ENCODE data around the gene RPP30. TPM values are rescaled to one million over a fixed set of nuclear protein-coding genes. Genes with fewer than 3 reads are reported as not detected.

RPP30 gene
- total RNA-seq, 1 experiment from 2014 or later, result 56.8 TPM

- peak; percentile 77 for TF ChIP-seq CEBPB (IDR thresholded peaks at IDR 0.05; ENCODE audit: low read depth)
- peak; percentile 34 for TF ChIP-seq SP1 (IDR thresholded peaks at IDR 0.05; ENCODE audit: low read depth)
- TF ChIP-seq POLR2AphosphoS5 (IDR thresholded peaks at IDR 0.05; ENCODE audit: low read depth, low read length), result peak; percentile 33; the same call in 1 of the 2 replicates
Observed at GRCh38 chr10:90920986-90921666, 49.4 kb downstream of the RPP30 start, which contains the start of gene ANKRD1 (continued).

- intact Hi-C loops (cut with micrococcal nuclease), result no loop called here
- Histone ChIP-seq H3K4me1 (ENCODE audit: control insufficient read depth in 1 of 2, insufficient read depth in 2 of 2, low read length in 2 of 2) (peaks cover 9 to 12% of the 10 kb centered on the region in 2 experiments), H3K4me3 (replicated peaks in 1 of 2; ENCODE audit: low read depth in 1 of 2, low read length in 2 of 2) (no peak overlapping the region), H3K4me2 (ENCODE audit: low read length) (no peak overlapping the region), H3K36me3 (ENCODE audit: control insufficient read depth in 1 of 2, insufficient read depth in 2 of 2, low read length in 2 of 2) (no peaks in the 10 kb centered on the region), H3K79me2 (ENCODE audit: insufficient read depth, low read length) (no peaks in the 10 kb centered on the region), H3K9me3 (ENCODE audit: control insufficient read depth in 1 of 2, insufficient read depth in 1 of 2, low read depth in 1 of 2, low read length in 2 of 2) (no peaks in the 10 kb centered on the region), H3K9ac (ENCODE audit: low read length) (no peak overlapping the region), H3K9me2 (ENCODE audit: insufficient read depth) (no peaks in the 10 kb centered on the region), H3K27me3 (ENCODE audit: insufficient read depth, low read length) (no peaks in the 10 kb centered on the region), H3K27ac (ENCODE audit: low read depth, low read length) (no peak overlapping the region), H4K20me1 (ENCODE audit: insufficient read depth) (no peaks in the 10 kb centered on the region), H2AFZ (ENCODE audit: low read depth, low read length, poor library complexity, severe bottlenecking) (no peak overlapping the region)
- ChIA-PET CTCF (interaction anchor here (4.9 kb wide), 1 partner anchor 10 kb away, joined by 24 read pairs; no protein-coding TSS in a partner anchor), RAD21 (ENCODE audit: low non-redundant PET in 1 of 2, low total read pairs in 2 of 2, uncharacterized antibody in 2 of 2, unreplicated experiment in 2 of 2) (no interaction called here), POLR2A (no interaction called here)
- BruUV-seq (replicated peaks), result no TSS peak
- ATAC-seq (no peak), DNase-seq (ENCODE audit: low read depth, low spot score) (no peak)
- TF ChIP-seq JUND (IDR thresholded peaks at IDR 0.05) (no peak), EZH2phosphoT487 (IDR thresholded peaks at IDR 0.05; ENCODE audit: borderline replicate concordance) (no peak), SP1 (IDR thresholded peaks at IDR 0.05; ENCODE audit: low read depth) (no peak), RAD21 (IDR thresholded peaks at IDR 0.05; ENCODE audit: low read depth) (no peak), CBX3 (IDR thresholded peaks at IDR 0.05; ENCODE audit: low read depth) (no peak)
Observed at GRCh38 chr10:90921906-90922305, 50.1 kb downstream of the RPP30 start.

- no peaks in the 10 kb centered on the region for H3K27me3 ChIP-seq (ENCODE audit: insufficient read depth, low read length)
- no peak overlapping the region for H3K27ac ChIP-seq (ENCODE audit: low read depth, low read length)
- DNase-seq (ENCODE audit: low read depth, low spot score) (no peak), ATAC-seq (no peak)
- no peaks in the 10 kb centered on the region for H4K20me1 ChIP-seq (ENCODE audit: insufficient read depth)
- CTCF ChIA-PET, result interaction anchor here (4.9 kb wide), 1 partner anchor 12 kb away, joined by 24 read pairs; no protein-coding TSS in a partner anchor
- no peak overlapping the region for H3K9ac ChIP-seq (ENCODE audit: low read length)
- POLR2A ChIA-PET, result no interaction called here
- no peaks in the 10 kb centered on the region for H3K36me3 ChIP-seq (ENCODE audit: control insufficient read depth in 1 of 2, insufficient read depth in 2 of 2, low read length in 2 of 2)
- no peak overlapping the region for H2AFZ ChIP-seq (ENCODE audit: low read depth, low read length, poor library complexity, severe bottlenecking)
- peaks cover 9 to 12% of the 10 kb centered on the region in 2 experiments for H3K4me1 ChIP-seq (ENCODE audit: control insufficient read depth in 1 of 2, insufficient read depth in 2 of 2, low read length in 2 of 2)
- BruUV-seq (replicated peaks), result no TSS peak
- H3K9me2 ChIP-seq (ENCODE audit: insufficient read depth), result no peaks in the 10 kb centered on the region
- intact Hi-C loops (cut with micrococcal nuclease), result no loop called here
- no peak overlapping the region for H3K4me2 ChIP-seq (ENCODE audit: low read length)
- H3K4me3 ChIP-seq (replicated peaks in 1 of 2; ENCODE audit: low read depth in 1 of 2, low read length in 2 of 2), result no peak overlapping the region
- RAD21 ChIA-PET (ENCODE audit: low non-redundant PET in 1 of 2, low total read pairs in 2 of 2, uncharacterized antibody in 2 of 2, unreplicated experiment in 2 of 2), result no interaction called here
- H3K79me2 ChIP-seq (ENCODE audit: insufficient read depth, low read length), result no peaks in the 10 kb centered on the region
- H3K9me3 ChIP-seq (ENCODE audit: control insufficient read depth in 1 of 2, insufficient read depth in 1 of 2, low read depth in 1 of 2, low read length in 2 of 2), result no peaks in the 10 kb centered on the region
- no peak for TF ChIP-seq SIN3A (IDR thresholded peaks at IDR 0.05; ENCODE audit: low read depth)
- no peak for TF ChIP-seq EZH2 (IDR thresholded peaks at IDR 0.05)
- TF ChIP-seq FOSL1 (IDR thresholded peaks at IDR 0.05; ENCODE audit: low read depth), result no peak
- no peak for TF ChIP-seq ZBTB33 (IDR thresholded peaks at IDR 0.05; ENCODE audit: extremely low read depth, insufficient replicate concordance, low read length)
- TF ChIP-seq ELF1 (IDR thresholded peaks at IDR 0.05; ENCODE audit: borderline replicate concordance, low read depth), result no peak
- no peak for TF ChIP-seq CTCF (IDR thresholded peaks at IDR 0.05 in 2 of 3, conservative IDR thresholded peaks at IDR 0.05 in 1 of 3; ENCODE audit: borderline replicate concordance in 1 of 3, insufficient read depth in 1 of 3, low read depth in 2 of 3, low read length in 2 of 3)
- TF ChIP-seq YY1 (IDR thresholded peaks at IDR 0.05; ENCODE audit: extremely low read depth, insufficient replicate concordance, low read depth, low read length), result no peak
- no peak for TF ChIP-seq POLR2AphosphoS5 (IDR thresholded peaks at IDR 0.05; ENCODE audit: low read depth, low read length)
- TF ChIP-seq SP1 (IDR thresholded peaks at IDR 0.05; ENCODE audit: low read depth), result no peak
Observed at GRCh38 chr10:90923111-90923731, 51.4 kb downstream of the RPP30 start.

Data from HCT116 (cell line).